Stimulated activated naive CD8-positive, alpha-beta T cell treated with anti-CD3 and anti-CD28 coated beads, Interleukin-15, Interleukin-2, amounts not matched to agents 100 U/mL and 50 U/mL, for 24 hours (primary cell): ENCODE data around the gene LMAN2L.

Experiments
- ATAC-seq: fragments of 150-1000 bp; cut with Tn5 transposase; one replicate; pipeline ENCODE4 v1.10.0; 2021
- DNase-seq: peaks from one replicate; pipeline ENCODE4 v3.0.0; 2021

The LMAN2L gene

DNA sequence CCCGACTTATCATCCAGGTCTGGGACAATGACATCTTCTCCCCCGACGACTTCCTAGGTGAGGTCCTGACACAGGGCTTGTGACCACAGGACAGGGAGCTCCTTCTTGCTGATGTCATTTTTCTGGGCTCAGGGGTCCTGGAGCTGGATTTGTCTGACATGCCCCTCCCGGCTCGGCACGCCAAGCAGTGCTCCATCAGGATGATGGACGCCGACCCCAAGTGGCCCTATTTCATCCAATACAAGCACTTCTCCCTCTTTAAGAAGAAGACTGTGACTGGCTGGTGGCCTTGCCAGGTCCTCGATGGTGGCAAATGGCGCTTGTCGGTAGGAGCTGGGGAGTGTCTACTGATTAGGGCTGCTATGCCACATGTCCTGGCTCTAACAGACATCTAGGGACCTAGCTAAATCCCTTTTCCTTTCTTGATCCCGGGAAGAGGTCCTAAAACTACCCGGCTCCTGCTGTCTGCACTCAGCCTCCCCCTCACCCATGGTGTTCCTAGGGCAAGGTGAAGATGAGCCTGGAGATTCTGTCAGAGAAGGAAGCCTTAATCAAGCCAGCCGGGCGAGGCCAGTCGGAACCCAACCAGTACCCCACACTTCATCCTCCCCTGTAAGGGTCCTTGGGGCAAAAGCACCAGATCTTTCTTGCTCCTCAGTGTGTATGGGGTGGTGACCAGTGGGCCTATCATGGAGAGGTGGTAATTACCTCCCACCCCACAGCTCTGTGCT, 36.7 kb downstream of the LMAN2L start:
- no peak for DNase-seq
- no peak for ATAC-seq

- DNase-seq, result no peak
These were observed 37.6 kb downstream of the LMAN2L start for GRCh38 chr2:96702098-96702785.

GRCh38 chr2:96701636-96702035, 38.2 kb downstream of the LMAN2L start:
- DNase-seq, result no peak
- ATAC-seq, result no peak

More at GRCh38 chr2:96702098-96702785, 37.6 kb downstream of the LMAN2L start:
- no peak for ATAC-seq

DNA sequence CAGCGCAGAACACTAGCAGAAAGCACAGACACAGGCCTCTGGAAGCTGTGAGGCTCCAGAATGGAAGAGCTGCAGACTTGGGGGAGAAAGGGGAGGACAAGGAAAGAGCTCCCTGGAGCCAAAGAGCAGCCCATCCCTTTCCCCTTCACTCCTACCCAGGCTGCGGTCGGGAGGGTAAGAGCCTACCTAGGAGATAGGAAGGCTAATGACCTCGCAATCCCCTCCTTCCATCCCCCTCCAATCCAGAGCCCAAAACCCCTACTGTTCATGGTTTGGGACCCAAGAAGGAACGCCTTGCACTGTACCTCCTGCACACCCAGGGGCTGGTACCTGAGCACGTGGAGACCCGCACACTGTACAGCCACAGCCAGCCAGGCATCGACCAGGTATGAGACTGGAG, 39.8 kb downstream of the LMAN2L start:
- DNase-seq, result no peak
- no peak for ATAC-seq

GRCh38 chr2:96699621-96700020, 40.2 kb downstream of the LMAN2L start:
- ATAC-seq (no peak), DNase-seq (no peak)

DNA sequence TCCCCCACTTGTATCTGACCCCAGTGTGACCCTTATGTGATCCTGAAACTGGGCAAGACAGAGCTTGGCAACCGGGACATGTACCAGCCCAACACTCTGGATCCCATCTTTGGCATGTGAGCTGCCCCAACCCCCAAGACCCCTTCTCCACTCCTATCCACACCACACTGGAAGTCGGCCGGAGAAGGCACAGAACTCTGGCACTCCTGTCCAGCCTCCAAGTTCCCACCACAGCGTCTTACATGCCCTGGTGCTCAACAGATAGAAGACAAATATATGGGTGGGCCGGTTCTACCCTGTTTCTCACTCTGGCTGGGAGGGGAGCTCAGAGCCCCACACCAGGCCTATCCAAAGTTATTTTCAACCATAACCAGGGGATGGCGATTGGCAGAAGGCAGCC, 40.8 kb downstream of the LMAN2L start:
- ATAC-seq (no peak), DNase-seq (no peak)

DNA sequence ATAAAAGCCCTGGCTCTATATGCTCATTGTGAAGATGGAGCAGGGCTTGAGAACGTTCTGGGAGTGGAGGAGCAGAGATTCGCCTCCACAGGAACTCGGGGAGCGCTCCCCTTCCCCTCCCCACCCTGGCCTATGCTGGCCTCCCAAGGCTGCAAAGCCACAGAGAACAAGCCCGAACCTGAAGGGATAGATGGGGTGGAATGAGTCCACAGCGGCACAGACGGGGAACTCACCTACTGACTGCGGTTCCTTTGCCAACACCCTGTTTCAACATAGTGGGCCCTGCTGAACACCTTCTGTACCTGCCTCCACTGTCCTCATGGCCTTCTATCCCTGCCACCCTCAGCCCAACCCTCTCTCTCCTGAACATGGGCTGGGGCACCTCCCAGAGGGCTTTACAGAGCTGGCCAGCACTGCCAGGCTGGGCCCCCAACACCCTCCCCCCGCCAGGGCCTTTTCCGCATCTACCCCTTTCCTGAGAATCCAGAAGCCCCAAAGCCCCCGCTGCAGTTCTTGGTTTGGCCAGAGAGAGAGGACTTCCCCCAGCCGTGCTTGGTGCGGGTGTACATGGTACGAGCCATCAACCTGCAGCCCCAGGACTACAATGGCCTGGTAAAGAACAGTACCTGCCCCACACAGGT, 41.5 kb downstream of the LMAN2L start:
- DNase-seq (no peak), ATAC-seq (no peak)

DNA sequence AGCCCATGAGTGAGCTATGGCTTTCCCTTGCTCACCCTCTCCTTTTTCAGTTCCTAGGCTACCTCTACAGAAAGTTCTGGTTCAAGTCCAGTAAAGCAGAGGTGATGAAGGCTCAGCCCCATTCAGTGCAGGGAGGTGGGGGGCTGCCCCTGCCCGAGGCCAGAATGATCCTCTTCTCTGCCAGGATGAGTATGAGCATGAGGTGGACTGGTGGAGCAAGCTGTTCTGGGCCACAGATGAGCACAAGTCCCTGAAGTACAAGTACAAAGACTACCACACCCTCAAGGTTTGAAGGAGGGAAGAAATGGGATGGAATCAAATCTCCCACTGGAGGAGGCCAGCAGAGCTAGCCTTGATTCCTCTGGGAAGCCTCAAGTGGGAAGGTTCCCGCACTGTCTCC, 42.4 kb downstream of the LMAN2L start:
- no peak for DNase-seq
- no peak for ATAC-seq

DNA sequence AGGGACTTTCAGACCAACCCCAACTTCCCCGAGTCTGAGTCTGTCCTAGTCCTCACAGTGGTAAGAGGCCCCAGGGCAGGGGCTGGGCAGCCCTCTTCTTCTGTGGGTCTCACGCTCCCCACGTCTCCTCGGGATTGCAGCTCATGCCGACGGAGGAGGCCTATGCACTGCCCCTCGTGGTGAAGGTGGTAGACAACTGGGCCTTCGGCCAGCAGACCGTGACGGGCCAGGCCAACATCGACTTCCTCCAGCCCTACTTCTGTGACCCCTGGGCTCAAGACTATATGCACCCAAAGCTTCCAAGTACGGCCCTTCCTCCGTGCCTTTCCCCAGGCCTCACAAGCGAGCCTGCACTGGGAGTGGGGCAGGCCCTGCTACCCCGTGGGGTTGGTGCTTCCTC, 44.3 kb downstream of the LMAN2L start:
- no peak for ATAC-seq
- DNase-seq, result no peak

DNA sequence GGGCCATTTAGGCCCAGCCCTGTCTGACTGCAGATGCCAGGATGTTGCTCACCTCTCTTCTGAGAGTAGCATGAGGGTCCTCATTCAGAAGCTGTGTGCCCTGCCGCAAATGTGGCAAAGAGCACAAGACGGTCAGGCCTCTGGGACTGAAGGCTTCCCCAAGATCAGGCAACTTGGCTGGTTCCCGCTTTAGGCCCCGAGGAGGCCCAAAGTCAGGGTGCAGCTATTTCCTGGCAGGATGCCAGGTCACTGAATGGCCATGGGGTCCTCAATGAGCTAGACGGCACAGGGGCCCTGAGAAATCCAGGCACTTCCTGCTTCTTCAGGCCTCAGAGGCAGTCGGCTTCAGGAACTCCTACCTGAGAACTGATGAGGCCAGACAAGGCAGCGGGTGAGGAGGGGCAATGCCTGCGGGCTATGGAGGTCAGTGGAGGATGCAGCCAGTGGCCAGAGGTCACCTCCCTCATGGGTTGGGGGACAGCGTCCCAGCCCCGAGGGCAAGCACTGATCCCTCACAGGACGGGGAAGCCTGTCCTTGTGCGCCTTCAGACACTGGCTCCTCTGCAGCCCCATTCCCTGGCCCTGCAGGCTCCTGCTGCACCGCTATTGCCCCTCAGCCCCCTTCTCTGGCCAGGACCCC, 44.9 kb downstream of the LMAN2L start:
- ATAC-seq, result no peak
- DNase-seq, result no peak

- DNase-seq (no peak), ATAC-seq (no peak)
These were observed 45.6 kb downstream of the LMAN2L start for GRCh38 chr2:96694279-96694678.

GRCh38 chr2:96693286-96694200, 46.3 kb downstream of the LMAN2L start:
- DNase-seq (no peak), ATAC-seq (no peak)

DNA sequence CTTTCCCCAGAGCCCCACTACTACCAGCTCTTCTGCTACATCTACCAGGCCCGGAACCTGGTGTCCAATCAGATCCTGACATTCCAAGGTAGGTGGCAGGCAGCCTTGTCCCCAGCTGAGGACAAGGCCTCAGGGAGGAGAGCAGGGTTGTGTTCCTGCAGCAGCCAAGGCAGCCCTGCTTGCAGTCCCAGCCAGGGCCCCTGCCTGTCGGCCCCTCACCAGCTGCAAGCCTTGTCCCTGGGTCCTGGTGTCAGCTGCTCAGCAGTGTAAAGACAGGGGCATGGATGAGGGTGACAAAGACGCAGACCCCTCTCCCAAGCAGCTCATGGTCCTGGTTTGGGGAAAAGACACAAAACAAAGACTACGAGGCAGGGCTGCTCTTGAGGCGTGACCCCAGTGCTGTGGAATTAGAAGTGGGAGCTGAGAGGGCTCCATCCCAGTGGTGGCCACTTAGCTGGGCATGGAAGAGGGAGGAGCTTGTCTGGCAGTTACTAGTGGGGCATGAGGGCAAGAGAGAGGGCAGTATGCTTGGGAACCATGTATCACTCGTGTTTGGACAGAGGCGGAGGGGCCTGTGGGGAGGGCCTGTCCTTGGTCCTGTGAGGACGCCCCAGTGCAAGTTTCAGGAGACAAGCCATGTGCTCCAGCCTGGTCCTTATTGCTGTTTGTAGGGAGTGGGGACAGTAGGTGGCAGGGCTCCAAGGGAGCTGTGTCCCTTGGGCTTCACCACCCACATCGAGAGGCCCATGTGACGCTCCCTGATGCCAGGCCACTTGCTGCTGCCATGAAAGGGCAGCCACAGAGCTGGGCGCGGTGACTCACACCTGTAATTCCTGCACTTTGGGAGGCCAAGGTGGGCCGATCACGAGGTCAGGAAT, 47.5 kb downstream of the LMAN2L start:
- DNase-seq, result no peak
- ATAC-seq, result no peak

DNA sequence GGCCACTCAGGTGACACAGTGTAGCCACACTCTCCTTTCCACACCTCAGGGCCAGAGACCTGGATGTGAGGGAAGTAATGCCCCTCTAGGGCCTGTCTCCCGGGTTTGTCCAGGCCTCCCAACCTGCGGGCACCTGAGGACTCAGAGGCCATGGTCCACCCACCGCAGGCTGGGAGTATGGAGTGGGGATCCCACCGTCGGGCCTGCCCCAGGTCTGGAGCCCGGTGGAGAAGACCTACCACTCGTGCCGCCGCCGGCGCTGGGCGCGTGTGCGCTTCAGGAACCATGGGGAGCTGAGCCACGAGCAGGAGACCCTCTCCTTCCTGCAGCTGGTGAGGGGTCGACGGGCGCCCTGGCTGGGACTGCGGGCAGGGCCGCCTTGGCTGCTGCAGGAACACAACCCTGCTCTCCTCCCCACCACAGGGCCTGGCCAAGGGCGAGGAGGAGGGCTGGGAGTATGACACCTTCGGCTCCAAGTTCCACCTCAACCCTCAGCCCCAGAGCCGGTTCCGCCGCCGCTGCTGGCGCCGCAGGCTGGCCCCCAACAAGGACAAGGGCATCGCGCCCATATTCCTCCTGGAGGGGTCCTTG, 48.7 kb downstream of the LMAN2L start:
- DNase-seq (no peak), ATAC-seq (no peak)

DNA sequence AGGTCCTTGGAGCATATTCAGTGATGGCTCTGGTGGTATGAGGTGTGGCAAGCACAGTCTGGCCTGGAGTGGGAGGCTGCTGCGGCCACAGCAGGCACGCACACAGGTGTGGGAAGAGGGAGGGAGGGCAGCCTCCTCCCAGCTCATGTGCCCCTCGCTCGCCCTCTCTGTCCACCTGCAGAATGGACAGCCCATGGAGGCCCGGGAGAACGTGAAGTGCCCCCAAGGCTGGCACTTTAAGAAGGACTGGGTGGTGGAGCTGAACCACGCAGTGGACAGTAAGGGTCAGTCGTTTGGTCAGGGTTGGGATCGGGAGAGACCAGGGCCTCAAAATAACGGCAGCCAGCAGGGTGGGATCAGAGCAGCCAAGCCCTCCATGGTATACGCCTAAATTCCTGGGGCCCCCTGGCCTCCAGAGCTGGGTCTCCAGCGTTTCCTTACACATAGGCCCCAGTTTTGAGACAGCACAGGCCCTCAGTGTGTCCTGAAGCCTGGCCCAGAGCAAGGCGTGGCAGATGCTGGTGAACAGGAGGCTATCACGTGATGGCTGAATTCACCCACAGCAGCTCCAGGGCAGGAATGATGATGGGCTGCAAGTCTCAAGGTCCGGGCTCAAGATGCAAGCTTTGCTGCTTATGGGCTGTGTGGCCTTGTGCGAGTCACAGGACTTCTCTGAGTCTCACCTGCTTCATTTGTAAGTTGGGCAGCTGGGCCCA, 49.4 kb downstream of the LMAN2L start:
- DNase-seq, result no peak
- ATAC-seq, result no peak

DNA sequence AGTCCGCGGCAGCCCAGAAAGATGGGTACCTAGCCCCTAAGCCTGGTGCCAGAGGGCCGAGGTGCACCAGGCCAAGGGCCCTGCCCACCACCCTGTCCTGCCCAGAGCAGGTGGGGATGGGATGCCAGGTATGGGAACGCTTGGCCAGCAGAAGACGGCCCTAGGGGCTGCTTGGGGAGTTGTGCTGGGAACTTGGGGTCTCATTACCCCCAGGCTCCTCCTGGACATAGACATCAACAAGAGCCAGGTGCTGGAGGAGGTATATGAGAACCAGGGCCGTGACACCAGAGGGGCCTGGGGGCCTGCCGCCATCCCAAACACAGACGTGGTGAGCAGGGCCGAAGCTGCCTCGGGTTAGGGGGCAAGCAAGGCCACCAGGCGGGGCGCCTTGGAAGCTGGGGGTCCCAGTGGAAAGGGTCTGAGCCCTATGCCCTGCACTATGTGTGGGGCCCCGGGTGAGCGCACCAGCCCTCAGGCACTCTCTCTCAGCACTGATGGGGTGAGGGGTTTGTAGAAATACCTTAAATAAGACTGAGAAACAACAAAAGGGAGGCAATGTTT, 50.4 kb downstream of the LMAN2L start:
- ATAC-seq (no peak), DNase-seq (no peak)

- no peak for DNase-seq
- no peak for ATAC-seq
These were observed 51.0 kb downstream of the LMAN2L start for GRCh38 chr2:96688649-96689430.
